Smooth muscle cell (in vitro differentiated cells): ENCODE measurements around the gene WNT9A. TPM values are rescaled to one million over a fixed set of nuclear protein-coding genes. Genes with fewer than 3 reads are reported as not detected.

ENCODE experiments used
- DNase-seq: peaks from one replicate; lab custom pipeline; 2025; ENCODE audit not compliant: unreplicated experiment; lab: John Stamatoyannopoulos, UW
- H2AFZ ChIP-seq: fragments of 200-600 bp; sonication (generic); 2 replicates; pipeline ENCODE4 v1.6.0; 2016; ENCODE audit warnings: antibody characterized with exemption, low read depth, mild to moderate bottlenecking
- H3F3A ChIP-seq: fragments of 200-600 bp; sonication (generic); 2 replicates; pipeline ENCODE4 v1.6.0; 2017; ENCODE audit warnings: antibody characterized with exemption, low read depth
- H3K27ac ChIP-seq: fragments of 200-600 bp; sonication (generic); 2 replicates; pipeline ENCODE4 v1.5.1; 2016; ENCODE audit warnings: low read depth, mild to moderate bottlenecking
- H3K27me3 ChIP-seq: fragments of 200-600 bp; sonication (generic); 2 replicates; pipeline ENCODE4 v1.6.1; 2016; ENCODE audit warnings: low read depth, mild to moderate bottlenecking
- H3K36me3 ChIP-seq: fragments of 200-600 bp; sonication (generic); 2 replicates; pipeline ENCODE4 v1.5.1; 2016; ENCODE audit warnings: low read depth
- H3K4me1 ChIP-seq: fragments of 200-600 bp; sonication (generic); 2 replicates; pipeline ENCODE4 v1.5.1; 2016; ENCODE audit warnings: low read depth
- H3K4me2 ChIP-seq: fragments of 200-600 bp; sonication (generic); 2 replicates; pipeline ENCODE4 v1.6.0; 2016; ENCODE audit warnings: mild to moderate bottlenecking
- H3K4me3 ChIP-seq: fragments of 200-600 bp; sonication (generic); 2 replicates; pipeline ENCODE4 v1.5.1; 2016; ENCODE audit warnings: mild to moderate bottlenecking
- H3K79me2 ChIP-seq: fragments of 200-600 bp; sonication (generic); 2 replicates; pipeline ENCODE4 v1.6.0; 2016; ENCODE audit warnings: low read depth, mild to moderate bottlenecking
- H3K9ac ChIP-seq: fragments of 200-600 bp; sonication (generic); 2 replicates; pipeline ENCODE4 v1.6.0; 2016; ENCODE audit warnings: low read depth
- H3K9me3 ChIP-seq: fragments of 200-600 bp; sonication (generic); replicated peaks from 2 replicates; pipeline ENCODE4 v1.5.1; 2016; ENCODE audit warnings: low read depth
- H4K20me1 ChIP-seq: fragments of 200-600 bp; sonication (generic); 2 replicates; pipeline ENCODE4 v1.6.0; 2016; ENCODE audit warnings: low read depth
- CTCF ChIP-seq: fragments of 200-600 bp; sonication (generic); IDR thresholded peaks from 2 replicates; pipeline ENCODE4 v1.5.1; 2017; ENCODE audit warnings: borderline replicate concordance, mild to moderate bottlenecking, antibody characterized with exemption; ENCODE audit not compliant: insufficient read depth, poor library complexity, severe bottlenecking
- WGBS: methylation state at CpG from one replicate; pipeline ENCODE4 v1.1.7; 2016; ENCODE audit warnings: low lambda C conversion rate; 5-methylcytosine and 5-hydroxymethylcytosine counted together
- polyA plus RNA-seq: library from polyadenylated mRNA; unstranded; fragments of >200 nt; fragmentation: Nextera tagmentation; extraction: Ambion mirVana; gene quantifications from 2 replicates; pipeline ENCODE4 v1.2.1, GENCODE V29; 2016
- total RNA-seq: library from RNA; depleted of rRNA; stranded (reverse); fragments of >200 nt; gene quantifications from 2 replicates; pipeline ENCODE4 v1.2.3, GENCODE V29; 2014

The WNT9A gene
- total and polyA plus RNA-seq, 2 experiments from 2014 or later: 0.03 to 2.6 TPM

GRCh38 chr1:227958617-227959324 is 11.0 kb upstream of the WNT9A start:
- no peak overlapping the region for H3K27ac ChIP-seq
- no peak for DNase-seq
- H3F3A ChIP-seq: no peaks in the 10 kb centered on the region
- H3K9me3 ChIP-seq: no peaks in the 10 kb centered on the region
- no peaks in the 10 kb centered on the region for H4K20me1 ChIP-seq
- WGBS: 88% methylated on average over 2 of the region's 2 CpGs
- H3K79me2 ChIP-seq: no peaks in the 10 kb centered on the region
- H3K4me3 ChIP-seq: no peak overlapping the region
- H2AFZ ChIP-seq: no peak overlapping the region
- no peaks in the 10 kb centered on the region for H3K36me3 ChIP-seq
- no peak overlapping the region for H3K9ac ChIP-seq
- H3K27me3 ChIP-seq: peaks cover 11% of the 10 kb centered on the region
- H3K4me1 ChIP-seq: no peaks in the 10 kb centered on the region
- no peak for TF ChIP-seq CTCF
- H3K4me2 ChIP-seq: no peak overlapping the region

GRCh38 chr1:227955808-227956207 is 8.1 kb upstream of the WNT9A start:
- Histone ChIP-seq H3K4me2 (no peak overlapping the region), H4K20me1 (no peaks in the 10 kb centered on the region), H3K4me1 (no peaks in the 10 kb centered on the region), H2AFZ (no peak overlapping the region), H3K4me3 (no peak overlapping the region), H3F3A (no peaks in the 10 kb centered on the region), H3K79me2 (no peaks in the 10 kb centered on the region), H3K36me3 (no peaks in the 10 kb centered on the region), H3K27ac (no peak overlapping the region), H3K27me3 (peaks cover 11% of the 10 kb centered on the region), H3K9me3 (no peaks in the 10 kb centered on the region), H3K9ac (no peak overlapping the region)
- DNase-seq: no peak
- no peak for TF ChIP-seq CTCF

GRCh38 chr1:227954163-227954850 is 6.6 kb upstream of the WNT9A start:
- Histone ChIP-seq H3K4me2 (no peak overlapping the region), H3F3A (no peaks in the 10 kb centered on the region), H3K4me3 (no peak overlapping the region), H3K9ac (no peak overlapping the region), H4K20me1 (no peaks in the 10 kb centered on the region), H3K4me1 (no peaks in the 10 kb centered on the region), H3K9me3 (no peaks in the 10 kb centered on the region), H2AFZ (no peak overlapping the region), H3K27ac (no peak overlapping the region), H3K79me2 (no peaks in the 10 kb centered on the region), H3K36me3 (no peaks in the 10 kb centered on the region), H3K27me3 (peaks cover 11% of the 10 kb centered on the region)
- TF ChIP-seq CTCF: no peak
- no peak for DNase-seq
- 38% methylated on average over 4 of the region's 4 CpGs for WGBS
